HG03280 (cell line): ENCODE results near the gene ACSM5.
"Not testable (repeated sequence)": the region's sequence is repeated elsewhere in the genome, so short reads cannot be mapped to it uniquely, and the experiment has no call there.

Experiments
- ATAC-seq: cut with Tn5 transposase; IDR thresholded peaks from one replicate; pipeline ENCODE4 v1.9.1; 2021; ENCODE audit warnings: mild to moderate bottlenecking, moderate library complexity; ENCODE audit not compliant: unreplicated experiment

ACSM5 gene

GRCh38 chr16:20441859-20442258, 32.5 kb downstream of the ACSM5 start:
- not testable (repeated sequence) for ATAC-seq

GRCh38 chr16:20446652-20447393, 37.5 kb downstream of the ACSM5 start:
- ATAC-seq: not testable (repeated sequence)

GRCh38 chr16:20451364-20451763, 42.0 kb downstream of the ACSM5 start, which contains the start of gene ACSM2A:
ACSM2A (plus strand) TSS chr16:20451521; CDS start chr16:20460115, 8,594 bp downstream.
- not testable (repeated sequence) for ATAC-seq

DNA sequence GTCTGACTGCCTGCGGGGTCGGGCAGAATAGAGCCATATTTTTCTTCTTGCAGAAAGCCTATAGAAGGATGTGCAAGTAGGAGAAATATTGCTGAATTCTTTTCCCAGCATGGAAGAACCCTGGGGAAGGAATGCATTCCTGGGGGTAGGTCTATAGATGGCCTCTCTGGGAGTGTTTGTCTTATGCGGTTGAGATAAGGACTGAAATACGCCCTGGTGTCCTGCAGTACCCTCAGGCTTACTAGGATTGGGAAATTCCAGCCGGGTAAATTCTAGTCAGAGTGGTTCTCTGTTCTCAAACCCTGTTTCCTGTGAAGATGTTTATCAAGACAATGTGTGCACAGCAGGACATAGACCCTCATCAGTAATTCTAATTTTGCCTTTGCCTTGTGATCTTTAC, 44.3 kb downstream of the ACSM5 start:
- not testable (repeated sequence) for ATAC-seq

- ATAC-seq: not testable (repeated sequence)
Observed at GRCh38 chr16:20459227-20459626, 49.9 kb downstream of the ACSM5 start.

- ATAC-seq: not testable (repeated sequence)
Observed at GRCh38 chr16:20460313-20460712, 51.0 kb downstream of the ACSM5 start.

- ATAC-seq: not testable (repeated sequence)
Observed at GRCh38 chr16:20468954-20469353, 59.6 kb downstream of the ACSM5 start.

DNA sequence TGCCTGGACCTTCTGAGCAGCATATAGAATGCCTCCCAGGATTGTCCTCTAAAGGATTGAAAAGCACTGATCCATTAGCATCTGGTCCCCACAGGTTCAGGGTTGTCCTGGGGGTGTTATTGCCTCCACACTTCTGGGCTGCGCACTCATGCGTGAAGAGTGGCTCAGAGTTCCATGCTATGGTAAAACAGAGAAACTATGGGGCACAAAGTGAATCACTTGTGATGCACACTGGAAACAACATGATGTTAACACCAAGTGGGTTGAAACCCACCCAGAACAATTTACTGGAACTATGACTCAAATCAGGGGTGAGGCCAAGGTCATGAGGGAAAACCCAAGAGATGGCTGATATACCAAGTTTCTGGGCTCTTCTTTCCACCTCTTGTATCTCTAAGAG, 60.6 kb downstream of the ACSM5 start:
- not testable (repeated sequence) for ATAC-seq

DNA sequence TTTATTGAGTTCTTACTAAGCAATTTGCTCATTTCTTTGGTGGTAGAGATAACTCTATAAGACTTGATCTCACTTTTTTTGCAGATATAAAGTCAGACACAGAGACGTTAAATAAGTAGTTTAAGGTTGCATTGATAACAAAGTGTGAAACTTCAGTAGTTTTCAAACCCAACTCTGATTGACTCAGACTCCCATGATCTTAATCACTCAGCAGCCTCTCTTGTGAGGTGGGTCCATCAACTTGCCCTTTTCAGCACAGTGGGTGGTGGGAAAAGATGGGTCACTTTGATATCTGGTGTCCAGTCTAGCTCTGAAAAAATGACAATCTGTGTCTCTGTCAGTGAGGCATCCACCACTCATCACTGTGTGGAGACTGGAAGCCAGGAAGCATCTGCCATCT, 61.4 kb downstream of the ACSM5 start:
- not testable (repeated sequence) for ATAC-seq

- ATAC-seq: not testable (repeated sequence)
Observed at GRCh38 chr16:20477188-20477744, 67.9 kb downstream of the ACSM5 start.

GRCh38 chr16:20483989-20484388, 74.7 kb downstream of the ACSM5 start:
- not testable (repeated sequence) for ATAC-seq

DNA sequence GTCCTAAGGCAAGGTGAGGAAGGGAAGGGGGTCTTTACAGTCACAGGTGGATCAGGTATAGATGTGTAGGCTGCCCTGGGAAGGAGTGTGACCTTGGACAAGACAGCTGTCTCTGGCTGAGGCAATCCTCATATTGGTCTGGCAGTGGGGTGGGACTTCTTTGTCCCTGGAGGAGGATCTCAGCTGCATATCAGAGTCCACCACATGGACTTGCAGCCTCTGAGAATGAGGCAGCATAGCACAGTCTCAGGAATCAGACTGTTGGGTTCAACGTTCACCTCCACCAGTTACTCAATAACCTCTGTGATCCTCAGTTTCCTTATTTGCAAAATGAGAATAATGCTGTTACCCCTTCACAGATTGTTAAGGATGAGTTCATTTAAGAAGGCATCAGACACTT, 75.4 kb downstream of the ACSM5 start:
- ATAC-seq: no peak

DNA sequence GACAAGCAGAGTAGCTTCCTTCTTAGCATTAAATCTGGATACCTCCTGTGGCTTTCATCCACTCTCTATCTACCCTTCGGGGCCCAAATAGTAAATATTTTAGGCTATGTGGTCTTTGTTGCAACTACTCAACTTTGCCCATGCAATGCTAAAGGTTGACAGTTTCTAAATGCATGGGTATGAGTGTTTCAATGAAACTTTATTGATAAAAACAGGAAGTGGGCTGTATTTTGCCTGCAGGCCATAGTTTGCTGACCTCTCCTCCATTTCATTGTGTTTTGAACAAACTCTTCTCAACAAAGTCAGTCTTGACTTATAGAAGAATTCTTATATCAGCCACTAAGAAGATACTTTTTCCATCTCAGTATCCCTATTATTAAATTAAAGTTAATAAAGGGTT, 76.1 kb downstream of the ACSM5 start:
- no peak for ATAC-seq
